ENCODE results near the gene SNCAIP.

Gene SNCAIP

DNA sequence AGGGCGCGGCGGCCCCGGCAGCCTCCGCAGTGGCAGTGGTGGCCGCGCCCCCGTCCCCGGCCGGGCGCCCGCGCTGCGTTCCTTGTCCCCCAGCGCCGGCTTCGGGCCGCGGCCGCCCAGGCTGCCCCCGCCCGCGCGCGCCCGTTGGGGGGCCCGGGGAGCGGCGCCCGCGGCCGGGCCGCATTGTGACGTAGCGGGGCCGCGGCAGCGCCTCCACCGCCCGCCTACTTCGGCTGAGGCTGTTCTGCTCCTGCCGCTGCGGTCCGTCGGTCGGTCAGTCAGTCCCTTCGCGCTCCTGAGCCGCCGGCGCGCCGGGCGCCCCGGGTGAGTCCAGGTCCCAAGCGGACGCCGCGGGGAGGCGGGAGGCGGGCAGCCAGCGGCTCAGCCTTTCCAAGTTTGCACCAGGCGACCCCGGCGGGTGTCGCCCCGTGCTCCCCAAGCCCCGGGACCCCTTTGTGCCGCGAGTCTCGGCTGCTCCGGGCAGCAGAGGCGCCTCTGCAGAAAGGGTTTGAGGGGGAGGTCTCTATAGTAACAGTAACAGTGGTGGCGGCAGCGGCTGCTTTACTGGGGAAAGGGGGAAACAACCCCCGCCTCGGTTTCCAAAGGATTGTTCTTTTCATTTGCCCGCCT lies at the start of gene SNCAIP:
TSS of gene SNCAIP (plus strand) at position 277 of the 630 bp plus-strand sequence. CDS start 78,898 bp downstream, outside the sequence.
- DNase-seq (ENCODE audit: low read depth) = peak; percentile 40

- DNase-seq (ENCODE audit: low read depth) = peak; percentile 61
Measured at GRCh38 chr5:122263352-122264030, 48.5 kb upstream of the SNCAIP start.

GRCh38 chr5:122264610-122265009 lies 47.4 kb upstream of the SNCAIP start:
- no peak for DNase-seq (ENCODE audit: low read depth)

DNA sequence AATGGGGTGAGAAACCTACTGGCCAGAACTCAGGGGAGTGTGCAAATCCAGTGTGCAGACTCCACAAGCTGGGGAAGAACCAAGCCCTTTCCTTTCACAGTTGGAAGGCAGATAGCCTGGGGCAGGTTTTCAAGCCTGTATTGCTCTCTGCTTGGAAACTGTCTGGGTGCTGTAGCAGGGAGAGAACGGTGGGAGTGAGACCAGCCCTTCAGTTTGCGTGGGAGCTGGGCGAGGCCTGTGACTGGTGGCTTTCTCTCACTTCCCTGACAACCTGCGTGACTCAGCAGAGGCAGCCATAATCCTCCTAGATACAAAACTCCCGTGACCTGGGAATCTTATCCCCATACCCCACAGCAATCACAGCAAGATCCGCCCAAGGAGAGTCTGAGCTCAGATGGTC lies 44.9 kb upstream of the SNCAIP start:
- DNase-seq (ENCODE audit: low read depth) = peak; percentile 70

- DNase-seq (ENCODE audit: low read depth) = no peak
Measured at GRCh38 chr5:122273696-122274095, 38.3 kb upstream of the SNCAIP start.

DNA sequence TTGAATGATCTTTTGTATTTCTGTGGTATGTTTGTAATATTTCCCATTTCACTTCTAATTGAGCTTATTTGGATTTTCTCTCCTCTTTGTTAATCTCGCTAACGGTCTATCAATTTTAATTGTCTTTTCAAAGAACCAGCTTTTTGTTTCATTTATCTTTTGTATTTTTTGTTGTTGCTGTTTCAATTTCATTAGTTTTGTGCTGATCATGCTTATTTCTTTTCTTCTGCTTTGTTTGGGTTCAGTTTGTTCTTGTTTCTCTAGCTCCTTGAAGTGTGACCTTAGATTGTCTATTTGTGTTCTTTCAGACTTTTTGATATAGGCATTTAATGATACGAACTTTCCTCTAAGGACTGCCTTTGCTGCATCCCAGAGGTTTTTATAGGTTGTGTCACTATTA lies 28.4 kb upstream of the SNCAIP start:
- DNase-seq (ENCODE audit: low read depth) = no peak

- DNase-seq (ENCODE audit: low read depth) = no peak
Measured at GRCh38 chr5:122286541-122286940, 25.5 kb upstream of the SNCAIP start.

DNA sequence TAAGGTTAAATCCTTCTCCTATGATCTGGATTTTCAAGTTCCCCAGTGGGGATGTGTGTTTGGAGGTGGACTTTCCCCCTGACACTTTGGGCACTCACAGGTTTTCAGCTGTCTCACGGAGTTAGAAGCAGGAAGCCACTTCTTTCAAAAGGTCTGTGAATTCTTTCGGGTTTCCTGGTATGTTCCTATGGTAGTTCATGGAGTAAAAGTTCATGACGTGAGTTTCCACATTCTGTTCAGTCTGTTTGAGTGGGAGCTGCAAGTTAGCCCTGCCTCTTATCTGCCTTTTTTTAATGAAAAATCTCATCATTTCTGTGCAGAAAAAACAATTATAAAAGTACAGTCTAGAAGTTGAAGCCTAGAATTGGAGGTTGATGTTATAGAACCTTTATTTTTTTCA lies 24.9 kb upstream of the SNCAIP start:
- peak; percentile 69 for DNase-seq (ENCODE audit: low read depth)

GRCh38 chr5:122291000-122291901 lies 20.8 kb upstream of the SNCAIP start:
- no peak for DNase-seq (ENCODE audit: low read depth)

DNA sequence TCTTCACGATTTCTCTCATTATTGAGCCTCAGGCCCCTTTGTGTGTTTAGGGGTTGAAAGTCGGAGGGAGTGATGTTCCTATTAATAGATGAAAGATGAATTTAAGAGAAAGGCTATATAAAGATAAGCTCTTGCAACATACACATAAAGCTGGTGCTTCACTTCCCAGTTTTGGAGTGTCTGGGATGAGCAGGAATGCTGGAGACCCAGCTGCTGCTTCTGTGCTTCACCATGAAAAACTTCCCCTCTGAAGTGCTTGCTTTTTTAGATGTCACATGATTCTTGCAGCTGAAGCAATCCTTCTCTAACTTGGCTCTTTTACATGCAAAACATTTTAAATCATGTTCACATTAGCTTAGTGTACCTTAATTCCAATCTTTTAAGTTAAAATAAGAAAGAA lies 19.7 kb upstream of the SNCAIP start:
- peak; percentile 35 for DNase-seq (ENCODE audit: low read depth)

DNA sequence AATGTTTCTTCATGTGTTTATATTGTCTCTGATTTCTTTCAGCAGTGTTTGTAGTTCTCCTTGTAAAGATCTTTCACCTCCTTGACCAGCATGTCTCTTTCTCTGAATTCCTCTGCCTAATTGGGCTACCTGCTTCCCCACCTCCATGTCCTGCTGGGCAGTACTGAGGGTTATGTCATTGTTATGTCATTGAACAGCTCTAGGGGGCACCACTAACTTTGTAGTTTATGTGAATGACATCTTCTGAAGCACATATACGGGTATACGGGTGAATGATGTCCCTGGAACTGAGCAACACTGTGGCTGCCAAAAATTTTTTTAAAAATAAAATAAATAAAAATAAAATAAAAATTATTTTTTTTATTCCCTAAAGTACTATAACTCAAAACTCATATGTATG lies 16.9 kb upstream of the SNCAIP start:
- peak; percentile 38 for DNase-seq (ENCODE audit: low read depth)

GRCh38 chr5:122296871-122297270 lies 15.2 kb upstream of the SNCAIP start:
- no peak for DNase-seq (ENCODE audit: low read depth)

- DNase-seq (ENCODE audit: low read depth) = no peak
Measured at GRCh38 chr5:122297587-122298298, 14.3 kb upstream of the SNCAIP start.

GRCh38 chr5:122300374-122300773 lies 11.7 kb upstream of the SNCAIP start:
- DNase-seq (ENCODE audit: low read depth) = no peak

DNA sequence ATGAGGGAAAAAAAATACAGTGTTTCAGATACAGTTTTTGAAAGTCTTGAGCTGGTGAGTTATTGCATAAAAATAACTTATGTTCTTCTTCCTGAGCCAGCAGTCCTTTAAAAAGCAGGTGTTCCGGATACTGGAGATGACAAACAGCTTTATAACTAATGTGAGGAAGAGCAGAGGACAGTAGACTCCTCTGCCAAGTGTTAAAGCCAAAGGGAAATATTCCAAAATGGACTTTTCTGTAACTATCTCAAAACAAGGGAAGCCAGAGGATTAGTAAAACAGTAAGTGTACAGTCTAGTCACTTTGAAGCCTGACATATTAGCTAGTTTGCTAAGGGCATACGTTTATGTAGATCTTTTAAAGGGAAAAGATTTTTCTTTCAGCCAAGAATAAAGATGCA lies 11.0 kb upstream of the SNCAIP start:
- DNase-seq (ENCODE audit: low read depth) = no peak

DNA sequence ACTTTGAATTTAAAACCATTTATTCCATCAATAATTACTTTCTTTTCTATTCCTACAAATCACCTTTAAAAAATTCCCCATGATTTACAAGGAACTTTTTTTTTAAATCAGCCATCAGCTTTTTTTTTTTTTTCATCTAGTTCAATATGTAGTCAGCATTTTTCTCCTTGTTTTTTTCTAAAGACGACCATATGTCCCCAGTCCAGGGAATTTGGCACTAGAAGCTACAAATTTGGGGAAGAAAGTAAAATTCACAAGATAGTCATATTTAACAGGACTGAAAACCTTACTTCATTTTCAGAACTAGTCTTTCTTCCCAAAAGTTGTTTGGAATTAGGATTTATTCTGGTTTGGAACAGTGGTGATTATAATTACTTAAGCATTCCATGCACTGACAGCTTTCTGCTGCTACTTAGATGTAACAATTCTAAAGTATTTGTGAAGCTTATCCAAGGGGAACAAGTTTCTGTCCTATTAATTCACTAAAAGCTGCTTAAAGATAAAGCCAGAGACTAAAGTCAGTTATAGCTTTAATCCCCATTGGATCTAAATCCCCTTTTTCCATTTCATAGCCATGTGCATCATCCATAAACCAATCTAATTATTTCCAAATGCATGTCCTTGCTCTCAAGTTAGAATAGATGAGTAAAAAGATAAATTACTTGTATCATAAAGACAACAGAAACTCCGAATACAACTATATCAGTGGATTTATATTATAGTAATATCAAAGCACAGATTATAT lies 7.4 kb upstream of the SNCAIP start:
- DNase-seq (ENCODE audit: low read depth) = no peak

DNA sequence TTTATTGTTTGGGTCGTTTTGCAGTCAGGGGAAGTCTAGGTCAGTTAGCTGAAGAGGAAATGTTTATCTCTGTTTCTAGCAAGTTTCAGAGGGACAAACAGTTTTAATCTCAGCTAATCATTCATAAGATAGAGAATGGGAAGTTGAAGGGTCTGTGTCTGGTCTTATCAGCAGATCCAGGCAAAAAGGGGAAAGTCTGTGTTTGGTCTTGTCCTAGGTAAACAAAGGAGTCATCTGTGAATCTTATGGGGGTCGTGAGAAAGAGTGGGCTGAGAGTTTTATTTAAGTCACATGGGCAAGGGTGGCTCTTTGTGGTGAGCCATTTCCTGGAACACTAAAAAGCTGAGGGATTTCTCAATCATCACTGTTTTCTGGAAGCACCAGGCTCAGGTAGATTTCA lies 5.6 kb upstream of the SNCAIP start:
- no peak for DNase-seq (ENCODE audit: low read depth)

GRCh38 chr5:122310889-122311288 lies 1.1 kb upstream of the SNCAIP start:
- no peak for DNase-seq (ENCODE audit: low read depth)

DNA sequence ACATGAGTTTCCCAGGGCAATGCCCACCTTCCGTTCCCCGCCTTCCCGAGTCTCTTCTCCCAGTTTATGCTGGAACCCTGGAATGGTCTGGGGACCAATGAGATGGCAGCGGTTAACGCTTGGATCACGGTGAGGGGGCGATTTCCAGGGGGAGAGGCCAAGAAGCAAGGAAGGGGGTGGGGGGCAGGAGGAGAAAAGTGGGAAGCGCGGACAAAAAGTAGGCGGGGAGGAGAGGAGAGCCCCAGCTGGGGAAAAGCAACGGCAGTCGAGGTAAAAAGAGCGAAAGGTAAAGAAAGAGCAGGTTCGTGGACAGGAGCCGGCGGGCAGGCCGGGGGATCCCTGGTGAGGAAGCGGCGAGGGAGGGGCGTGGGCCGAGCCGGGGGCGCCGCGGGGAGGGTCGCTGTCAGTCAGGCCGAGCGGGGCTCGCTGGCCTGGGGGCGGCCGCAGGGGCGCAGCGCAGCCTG lies 508 bp upstream of the SNCAIP start:
- no peak for DNase-seq (ENCODE audit: low read depth)

GRCh38 chr5:122312591-122313406 lies 762 bp downstream of the SNCAIP start:
- DNase-seq (ENCODE audit: low read depth) = peak; percentile 51

Measured in amniotic epithelial cell (primary cell).